ENCODE data around the gene PSG5.
"Not testable (repeated sequence)": the region's sequence is repeated elsewhere in the genome, so short reads cannot be mapped to it uniquely, and the experiment has no call there.

Gene PSG5

GRCh38 chr19:43186311-43186935, at the start of gene PSG5:
PSG5 (minus strand) TSS chr19:43186536; CDS start chr19:43186405, 131 bp downstream.
- H3K27ac ChIP-seq: not testable (repeated sequence)

DNA sequence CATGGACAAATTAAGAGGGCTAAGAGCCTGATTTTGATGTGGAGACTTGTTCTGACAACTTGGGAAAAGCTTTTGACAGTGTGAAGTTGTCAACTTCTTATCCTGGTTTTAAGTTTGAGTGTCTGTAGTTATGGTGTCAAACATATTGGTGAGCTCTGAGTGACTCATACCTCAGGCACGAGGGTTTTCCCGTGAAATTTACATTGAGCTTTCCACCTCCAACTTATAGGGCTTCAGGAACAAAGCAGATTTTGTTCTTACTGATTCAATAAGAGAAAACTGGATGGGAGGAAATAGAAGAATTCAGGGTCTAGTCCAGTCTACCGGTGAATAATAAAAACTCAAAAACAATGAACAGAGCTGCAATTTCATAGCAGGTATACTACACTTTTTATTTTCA, 49.4 kb upstream of the PSG5 start:
- H3K27ac ChIP-seq: not testable (repeated sequence)

DNA sequence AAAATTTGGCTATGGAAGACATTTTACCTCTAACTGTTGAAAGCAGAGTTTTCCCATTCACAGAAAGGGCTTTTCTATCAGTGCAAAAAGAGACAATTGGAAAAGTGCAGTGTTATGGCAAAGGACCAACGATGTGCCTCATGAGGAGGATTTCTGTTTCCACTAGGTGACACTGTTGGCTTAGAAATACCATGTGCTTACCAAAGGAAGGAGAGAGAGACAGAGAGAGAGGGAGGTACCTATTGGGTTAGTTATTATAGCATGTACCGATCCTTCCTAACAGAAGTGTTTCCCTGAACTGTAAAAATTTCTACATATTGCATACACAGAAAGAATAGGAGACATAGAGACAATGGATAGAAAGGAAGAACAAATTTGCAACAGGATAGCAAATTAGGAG, 43.0 kb upstream of the PSG5 start:
- TF ChIP-seq, protein P1, sequence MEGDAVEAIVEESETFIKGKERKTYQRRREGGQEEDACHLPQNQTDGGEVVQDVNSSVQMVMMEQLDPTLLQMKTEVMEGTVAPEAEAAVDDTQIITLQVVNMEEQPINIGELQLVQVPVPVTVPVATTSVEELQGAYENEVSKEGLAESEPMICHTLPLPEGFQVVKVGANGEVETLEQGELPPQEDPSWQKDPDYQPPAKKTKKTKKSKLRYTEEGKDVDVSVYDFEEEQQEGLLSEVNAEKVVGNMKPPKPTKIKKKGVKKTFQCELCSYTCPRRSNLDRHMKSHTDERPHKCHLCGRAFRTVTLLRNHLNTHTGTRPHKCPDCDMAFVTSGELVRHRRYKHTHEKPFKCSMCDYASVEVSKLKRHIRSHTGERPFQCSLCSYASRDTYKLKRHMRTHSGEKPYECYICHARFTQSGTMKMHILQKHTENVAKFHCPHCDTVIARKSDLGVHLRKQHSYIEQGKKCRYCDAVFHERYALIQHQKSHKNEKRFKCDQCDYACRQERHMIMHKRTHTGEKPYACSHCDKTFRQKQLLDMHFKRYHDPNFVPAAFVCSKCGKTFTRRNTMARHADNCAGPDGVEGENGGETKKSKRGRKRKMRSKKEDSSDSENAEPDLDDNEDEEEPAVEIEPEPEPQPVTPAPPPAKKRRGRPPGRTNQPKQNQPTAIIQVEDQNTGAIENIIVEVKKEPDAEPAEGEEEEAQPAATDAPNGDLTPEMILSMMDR (conservative IDR thresholded peaks at IDR 0.05): no peak
- TF ChIP-seq ZFX (IDR thresholded peaks at IDR 0.05): no peak
- no peak overlapping the region for H3K27ac ChIP-seq

GRCh38 chr19:43228730-43229129, 42.4 kb upstream of the PSG5 start:
- not testable (repeated sequence) for H3K27ac ChIP-seq

GRCh38 chr19:43226986-43227385, 40.6 kb upstream of the PSG5 start:
- TF ChIP-seq, protein P1 (conservative IDR thresholded peaks at IDR 0.05): peak; percentile 14; the same call in 1 of the 2 replicates
- H3K27ac ChIP-seq: not testable (repeated sequence)

DNA sequence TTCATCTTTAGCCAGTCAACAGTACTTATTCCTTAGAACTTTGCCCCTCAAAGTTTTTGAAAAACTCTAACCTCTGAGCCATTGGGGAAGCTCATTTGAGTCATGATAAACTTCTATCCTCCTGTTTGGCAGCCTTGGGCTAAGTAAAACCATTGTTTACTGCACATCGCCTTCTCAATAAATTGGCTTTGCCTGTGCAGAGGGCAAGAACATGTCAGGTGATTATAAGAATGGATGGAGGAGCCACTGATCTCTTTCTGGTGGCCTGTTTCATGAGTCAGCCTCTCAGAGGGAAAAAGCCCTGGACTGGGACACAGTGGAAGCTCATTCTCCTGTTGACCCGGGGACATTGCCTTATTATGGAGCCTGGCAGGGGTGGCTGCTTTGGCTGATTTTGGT, 38.5 kb upstream of the PSG5 start:
- H3K27ac ChIP-seq: no peak overlapping the region
- TF ChIP-seq, protein P1 (conservative IDR thresholded peaks at IDR 0.05): no peak
- no peak for TF ChIP-seq ZFX (IDR thresholded peaks at IDR 0.05)

DNA sequence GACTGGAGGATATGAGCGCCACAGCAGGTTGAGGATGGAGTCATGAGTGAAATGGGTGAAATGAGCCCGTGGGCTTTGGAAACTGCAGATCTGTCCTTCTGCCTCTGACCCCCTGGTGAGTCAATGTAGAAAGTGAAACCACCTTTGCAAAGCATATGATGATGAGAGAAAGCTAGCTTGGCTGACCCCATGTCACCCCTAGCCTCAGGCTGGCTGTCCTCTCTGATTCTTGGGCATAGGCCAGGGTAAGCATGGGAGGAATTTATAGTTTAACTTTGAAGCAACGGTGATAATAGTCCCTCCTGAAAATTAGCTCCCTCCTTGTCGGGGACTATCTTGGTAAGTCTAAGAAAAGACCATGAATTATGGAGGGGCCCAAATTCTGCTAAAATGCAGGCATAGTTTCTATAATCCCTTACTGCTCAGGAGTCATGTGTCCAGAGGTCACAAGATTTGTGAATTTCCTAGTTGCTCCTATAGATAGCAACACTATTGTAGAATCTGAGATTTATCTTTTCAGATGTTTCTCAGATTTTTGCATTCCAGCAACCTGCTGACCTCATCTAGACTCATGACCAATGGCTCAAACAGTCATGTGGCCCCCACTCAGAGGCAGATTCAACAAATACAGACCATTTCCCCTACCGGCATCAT, 38.0 kb upstream of the PSG5 start:
- not testable (repeated sequence) for H3K27ac ChIP-seq

- not testable (repeated sequence) for H3K27ac ChIP-seq
These were observed 35.6 kb upstream of the PSG5 start for GRCh38 chr19:43221891-43222290.

DNA sequence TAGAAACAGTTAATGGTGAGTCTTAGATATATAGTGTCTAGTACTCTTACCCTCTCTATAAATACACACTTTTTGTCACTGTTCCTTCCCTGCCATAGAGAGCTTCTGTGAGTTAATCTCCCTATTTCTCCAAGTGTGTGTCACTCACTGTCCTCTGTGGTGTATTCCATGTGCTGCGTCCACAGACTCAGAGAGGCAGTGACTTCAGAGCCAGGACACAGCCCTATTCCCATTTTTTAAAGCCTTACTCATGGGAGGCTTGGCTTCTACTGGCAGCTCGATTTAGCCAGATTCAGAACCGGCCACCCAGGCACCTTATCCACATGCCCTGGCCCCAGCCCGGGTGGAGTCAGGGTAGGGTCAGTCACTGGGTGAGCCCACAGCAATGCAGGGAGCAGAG, 32.8 kb upstream of the PSG5 start:
- H3K27ac ChIP-seq: not testable (repeated sequence)

DNA sequence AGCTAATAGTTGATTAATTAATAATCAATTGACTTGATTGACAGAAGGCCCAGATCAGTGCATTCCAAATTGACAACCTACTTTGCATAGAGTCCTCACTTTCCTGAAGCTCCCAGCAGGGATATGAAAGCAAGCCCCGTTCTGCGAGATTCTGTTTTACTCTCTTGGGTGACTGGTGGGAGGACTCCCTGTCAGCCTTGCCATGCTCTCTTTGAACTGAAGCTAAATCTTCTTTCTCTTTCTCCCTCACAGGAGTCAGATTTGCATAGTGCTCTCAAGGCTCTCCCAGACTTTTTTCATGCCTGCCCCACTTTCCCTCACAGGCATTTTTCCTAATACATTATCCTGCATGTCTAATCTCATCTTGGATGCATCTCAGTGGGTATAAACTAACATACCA, 29.5 kb upstream of the PSG5 start:
- H3K27ac ChIP-seq: not testable (repeated sequence)

- H3K27ac ChIP-seq: no peak overlapping the region
- TF ChIP-seq, protein P1 (conservative IDR thresholded peaks at IDR 0.05): no peak
- TF ChIP-seq ZFX (IDR thresholded peaks at IDR 0.05): no peak
These were observed 21.7 kb upstream of the PSG5 start for GRCh38 chr19:43207991-43208390.
